ENCODE results near the gene KTI12.
"Not testable (repeated sequence)": the region's sequence is repeated elsewhere in the genome, so short reads cannot be mapped to it uniquely, and the experiment has no call there.

KTI12 gene

GRCh38 chr1:52041551-52042185, 8.1 kb upstream of the KTI12 start:
- DNase-seq (ENCODE audit: insufficient read length, low spot score) (no peak), FAIRE-seq (no peak)

GRCh38 chr1:52037909-52038308, 4.3 kb upstream of the KTI12 start:
- DNase-seq (ENCODE audit: insufficient read length, low spot score) (no peak), FAIRE-seq (no peak)

GRCh38 chr1:52037402-52037814, 3.8 kb upstream of the KTI12 start:
- FAIRE-seq, result no peak
- no peak for DNase-seq (ENCODE audit: insufficient read length, low spot score)

- no peak for FAIRE-seq
These were observed 407 bp upstream of the KTI12 start for GRCh38 chr1:52034050-52034384.

GRCh38 chr1:52032785-52033131, 852 bp downstream of the KTI12 start:
- FAIRE-seq (no peak), DNase-seq (ENCODE audit: insufficient read length, low spot score) (no peak)

More at GRCh38 chr1:52034050-52034384, 407 bp upstream of the KTI12 start:
- no peak for DNase-seq (ENCODE audit: insufficient read length, low spot score)

- DNase-seq (ENCODE audit: insufficient read length, low spot score) (no peak), FAIRE-seq (no peak)
These were observed 1.4 kb downstream of the KTI12 start for GRCh38 chr1:52032124-52032784.

- FAIRE-seq; DNase-seq (ENCODE audit: insufficient read length, low spot score): not testable (repeated sequence)
These were observed 4.8 kb downstream of the KTI12 start for GRCh38 chr1:52028839-52029238.

GRCh38 chr1:52028328-52028727, 5.3 kb downstream of the KTI12 start:
- DNase-seq (ENCODE audit: insufficient read length, low spot score), result no peak
- no peak for FAIRE-seq

GRCh38 chr1:52026278-52026677, 7.3 kb downstream of the KTI12 start:
- DNase-seq (ENCODE audit: insufficient read length, low spot score) (no peak), FAIRE-seq (no peak)

GRCh38 chr1:52022133-52022532, 11.5 kb downstream of the KTI12 start:
- no peak for FAIRE-seq
- no peak for DNase-seq (ENCODE audit: insufficient read length, low spot score)

- FAIRE-seq (no peak), DNase-seq (ENCODE audit: insufficient read length, low spot score) (no peak)
These were observed 25.4 kb downstream of the KTI12 start for GRCh38 chr1:52008071-52008809.

GRCh38 chr1:52007215-52008002, 26.2 kb downstream of the KTI12 start:
- FAIRE-seq (no peak), DNase-seq (ENCODE audit: insufficient read length, low spot score) (no peak)

- FAIRE-seq; DNase-seq (ENCODE audit: insufficient read length, low spot score): not testable (repeated sequence)
These were observed 27.5 kb downstream of the KTI12 start for GRCh38 chr1:52006081-52006553.

GRCh38 chr1:52005548-52005947, 28.1 kb downstream of the KTI12 start:
- DNase-seq (ENCODE audit: insufficient read length, low spot score); FAIRE-seq: not testable (repeated sequence)

- DNase-seq (ENCODE audit: insufficient read length, low spot score) (no peak), FAIRE-seq (no peak)
These were observed 29.7 kb downstream of the KTI12 start for GRCh38 chr1:52003877-52004276.

GRCh38 chr1:52002038-52002917, 31.3 kb downstream of the KTI12 start:
- FAIRE-seq (peak; percentile 36), DNase-seq (ENCODE audit: insufficient read length, low spot score) (peak; percentile 83)

GRCh38 chr1:51998701-51999100, 34.9 kb downstream of the KTI12 start:
- DNase-seq (ENCODE audit: insufficient read length, low spot score) (no peak), FAIRE-seq (no peak)

GRCh38 chr1:51997974-51998382, 35.6 kb downstream of the KTI12 start:
- FAIRE-seq (no peak), DNase-seq (ENCODE audit: insufficient read length, low spot score) (no peak)

GRCh38 chr1:51990478-51990965, 43.1 kb downstream of the KTI12 start, which contains the start of gene RAB3B:
TSS of gene RAB3B (minus strand) at chr1:51990700. CDS start at chr1:51977117, 13,583 bp downstream.
- DNase-seq (ENCODE audit: insufficient read length, low spot score) (peak; percentile 84), FAIRE-seq (no peak)

All from HTR-8/SVneo (cell line).